Stimulated activated memory B cell treated with anti-CD40 and anti-IgM and Interleukin-4, amounts not matched to agents 10 μg/mL and 1 μg/mL and 100 μg/mL, for 72 hours (primary cell): Measurements from ENCODE around the gene C7.
"Not testable (repeated sequence)": the region's sequence is repeated elsewhere in the genome, so short reads cannot be mapped to it uniquely, and the experiment has no call there.

Experiments used
- ATAC-seq: fragments of 150-1000 bp; cut with Tn5 transposase; 2 replicates; pipeline ENCODE4 v1.10.0; 2021
- H3K27ac Mint-ChIP-seq: one replicate; pipeline ENCODE4 v1.8.0; 2022; ENCODE audit warnings: mild to moderate bottlenecking, mixed read lengths
- H3K27me3 Mint-ChIP-seq: one replicate; pipeline ENCODE4 v1.8.0; 2022; ENCODE audit warnings: mixed read lengths
- H3K36me3 Mint-ChIP-seq: one replicate; pipeline ENCODE4 v1.8.0; 2022; ENCODE audit warnings: mixed read lengths
- H3K4me1 Mint-ChIP-seq: one replicate; pipeline ENCODE4 v1.8.0; 2022; ENCODE audit warnings: mixed read lengths
- H3K4me3 Mint-ChIP-seq: one replicate; pipeline ENCODE4 v1.8.0; 2022; ENCODE audit warnings: mild to moderate bottlenecking, moderate library complexity, mixed read lengths
- H3K9me3 Mint-ChIP-seq: one replicate; pipeline ENCODE4 v1.8.0; 2022; ENCODE audit warnings: mixed read lengths

Gene C7

GRCh38 chr5:40995801-40996586, 86.7 kb downstream of the C7 start:
- H3K9me3 Mint-ChIP-seq: no peaks in the 10 kb centered on the region
- H3K27me3 Mint-ChIP-seq: no peaks in the 10 kb centered on the region
- no peaks in the 10 kb centered on the region for H3K4me1 Mint-ChIP-seq
- H3K27ac Mint-ChIP-seq: no peak overlapping the region
- H3K36me3 Mint-ChIP-seq: no peaks in the 10 kb centered on the region
- no peak overlapping the region for H3K4me3 Mint-ChIP-seq
- ATAC-seq: no peak

DNA sequence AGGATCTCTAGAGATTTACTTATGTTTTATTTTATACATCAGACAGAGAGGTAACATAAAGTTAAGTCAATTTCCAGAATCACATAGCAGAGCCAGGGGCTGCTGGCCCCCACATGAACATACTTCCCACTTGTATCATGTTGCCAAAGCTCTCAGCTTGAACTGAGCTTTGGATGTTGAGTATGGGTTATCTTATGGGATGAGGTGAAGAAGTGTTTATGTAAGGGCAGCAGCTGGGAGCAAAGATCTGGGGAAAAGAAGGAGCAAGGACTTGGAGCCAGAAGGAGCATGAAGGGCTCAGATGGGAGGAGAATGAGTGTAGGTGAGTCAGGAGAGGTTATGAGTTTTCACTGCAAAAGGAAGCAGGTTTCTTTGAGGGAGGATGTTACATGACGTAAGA, 89.8 kb downstream of the C7 start:
- no peaks in the 10 kb centered on the region for H3K9me3 Mint-ChIP-seq
- ATAC-seq: no peak
- H3K36me3 Mint-ChIP-seq: no peaks in the 10 kb centered on the region
- no peak overlapping the region for H3K27ac Mint-ChIP-seq
- H3K27me3 Mint-ChIP-seq: no peaks in the 10 kb centered on the region
- no peak overlapping the region for H3K4me3 Mint-ChIP-seq
- no peaks in the 10 kb centered on the region for H3K4me1 Mint-ChIP-seq

- Mint-ChIP-seq H3K4me1 (no peaks in the 10 kb centered on the region), H3K27me3 (no peaks in the 10 kb centered on the region), H3K4me3 (no peak overlapping the region), H3K9me3 (no peaks in the 10 kb centered on the region), H3K36me3 (no peaks in the 10 kb centered on the region), H3K27ac (no peak overlapping the region)
- no peak for ATAC-seq
These were observed 90.7 kb downstream of the C7 start for GRCh38 chr5:40999966-41000365.

- no peak for ATAC-seq
- Mint-ChIP-seq H3K9me3 (no peaks in the 10 kb centered on the region), H3K27me3 (no peaks in the 10 kb centered on the region), H3K4me1 (no peaks in the 10 kb centered on the region), H3K36me3 (no peaks in the 10 kb centered on the region), H3K27ac (no peak overlapping the region), H3K4me3 (no peak overlapping the region)
These were observed 94.5 kb downstream of the C7 start for GRCh38 chr5:41003670-41004376.

DNA sequence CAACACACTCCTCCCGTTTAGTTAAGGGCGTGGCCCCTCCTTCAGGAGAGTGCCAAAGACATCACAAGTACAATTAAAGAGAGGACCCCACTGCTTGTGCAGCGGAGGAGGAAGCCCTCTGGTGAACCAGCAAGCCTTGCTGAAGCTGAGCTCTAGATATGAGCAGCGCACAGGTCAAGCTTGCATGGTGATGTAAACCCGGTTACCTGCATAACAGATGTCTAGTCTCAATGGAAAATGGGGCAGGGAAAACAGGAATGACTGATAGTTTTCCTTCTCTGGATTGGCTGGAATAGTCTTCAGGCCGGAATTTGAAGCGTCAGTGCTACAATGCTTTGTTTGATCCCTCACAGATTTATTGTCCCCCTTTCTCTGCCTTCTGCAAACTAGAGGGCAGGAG, 95.6 kb downstream of the C7 start:
- ATAC-seq: no peak
- Mint-ChIP-seq H3K36me3 (no peaks in the 10 kb centered on the region), H3K4me1 (no peaks in the 10 kb centered on the region), H3K9me3 (no peaks in the 10 kb centered on the region), H3K27me3 (no peaks in the 10 kb centered on the region), H3K27ac (no peak overlapping the region), H3K4me3 (no peak overlapping the region)

GRCh38 chr5:41009232-41009631, 99.9 kb downstream of the C7 start:
- Mint-ChIP-seq H3K9me3 (peaks cover 3% of the 10 kb centered on the region), H3K36me3 (no peaks in the 10 kb centered on the region), H3K4me3 (no peak overlapping the region), H3K27ac (no peak overlapping the region), H3K4me1 (no peaks in the 10 kb centered on the region), H3K27me3 (no peaks in the 10 kb centered on the region)
- no peak for ATAC-seq

DNA sequence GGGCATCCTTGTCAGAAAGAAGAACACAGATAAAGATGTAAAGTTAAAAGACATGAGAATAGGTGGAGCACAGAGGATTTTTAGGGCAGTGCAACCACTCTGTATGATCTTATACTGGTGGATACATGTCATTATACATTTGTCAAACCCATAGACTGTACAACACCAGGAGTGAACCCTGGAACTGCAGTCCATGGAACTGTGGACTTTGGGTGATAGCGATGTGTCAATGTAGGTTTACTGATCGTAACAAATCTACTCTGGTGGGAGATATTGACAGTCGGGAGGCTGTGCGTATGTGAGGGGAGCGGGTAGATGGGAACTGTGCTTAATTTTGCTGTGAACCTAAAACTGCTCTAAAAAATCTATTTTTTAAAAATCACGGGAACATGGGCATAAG, 101.3 kb downstream of the C7 start:
- H3K36me3 Mint-ChIP-seq: no peaks in the 10 kb centered on the region
- H3K9me3 Mint-ChIP-seq: peaks cover 3% of the 10 kb centered on the region
- no peak for ATAC-seq
- no peak overlapping the region for H3K27ac Mint-ChIP-seq
- no peaks in the 10 kb centered on the region for H3K27me3 Mint-ChIP-seq
- H3K4me1 Mint-ChIP-seq: no peaks in the 10 kb centered on the region
- H3K4me3 Mint-ChIP-seq: no peak overlapping the region

DNA sequence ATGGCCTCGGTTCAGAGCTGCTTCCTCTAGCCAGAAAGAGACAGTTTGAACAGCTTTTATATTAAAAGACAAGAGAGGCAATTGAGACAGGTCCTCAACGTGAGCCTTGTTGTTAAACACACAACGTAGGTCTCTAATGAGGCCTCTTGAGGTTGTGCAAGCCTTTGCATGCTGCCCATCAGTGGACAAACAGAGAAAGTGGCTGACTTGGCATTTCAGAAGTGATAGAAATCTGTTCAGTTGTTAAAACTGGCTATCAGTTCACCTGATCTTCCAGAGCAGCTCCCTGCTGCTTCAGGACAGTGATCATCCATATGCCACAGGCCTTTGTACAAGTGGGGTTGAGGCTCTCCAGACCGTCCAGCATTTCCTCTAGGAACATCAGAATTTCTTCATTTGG, 103.0 kb downstream of the C7 start:
- no peak overlapping the region for H3K27ac Mint-ChIP-seq
- no peaks in the 10 kb centered on the region for H3K4me1 Mint-ChIP-seq
- peaks cover 3% of the 10 kb centered on the region for H3K9me3 Mint-ChIP-seq
- no peak overlapping the region for H3K4me3 Mint-ChIP-seq
- no peaks in the 10 kb centered on the region for H3K36me3 Mint-ChIP-seq
- ATAC-seq: no peak
- no peaks in the 10 kb centered on the region for H3K27me3 Mint-ChIP-seq

DNA sequence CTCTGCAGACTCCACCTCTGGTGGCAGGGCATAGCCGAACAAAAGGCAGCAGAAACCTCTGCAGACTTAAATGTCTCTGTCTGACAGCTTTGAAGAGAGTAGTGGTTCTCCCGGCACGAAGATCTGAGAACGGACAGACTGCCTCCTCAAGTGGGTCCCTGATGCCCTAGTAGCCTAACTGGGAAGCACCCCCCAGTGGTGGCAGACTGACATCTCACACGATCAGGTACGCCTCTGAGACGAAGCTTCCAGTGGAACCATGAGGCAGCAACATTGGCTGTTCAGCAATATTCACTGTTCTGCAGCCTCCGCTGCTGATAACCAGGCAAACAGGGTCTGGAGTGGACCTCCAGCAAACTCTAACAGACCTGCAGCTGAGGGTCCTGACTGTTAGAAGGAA, 113.3 kb downstream of the C7 start:
- not testable (repeated sequence) for H3K27ac Mint-ChIP-seq, H3K27me3 Mint-ChIP-seq, H3K4me3 Mint-ChIP-seq, ATAC-seq, H3K4me1 Mint-ChIP-seq, H3K9me3 Mint-ChIP-seq, H3K36me3 Mint-ChIP-seq
